ENCODE results near the gene SPATA3.

The SPATA3 gene

DNA sequence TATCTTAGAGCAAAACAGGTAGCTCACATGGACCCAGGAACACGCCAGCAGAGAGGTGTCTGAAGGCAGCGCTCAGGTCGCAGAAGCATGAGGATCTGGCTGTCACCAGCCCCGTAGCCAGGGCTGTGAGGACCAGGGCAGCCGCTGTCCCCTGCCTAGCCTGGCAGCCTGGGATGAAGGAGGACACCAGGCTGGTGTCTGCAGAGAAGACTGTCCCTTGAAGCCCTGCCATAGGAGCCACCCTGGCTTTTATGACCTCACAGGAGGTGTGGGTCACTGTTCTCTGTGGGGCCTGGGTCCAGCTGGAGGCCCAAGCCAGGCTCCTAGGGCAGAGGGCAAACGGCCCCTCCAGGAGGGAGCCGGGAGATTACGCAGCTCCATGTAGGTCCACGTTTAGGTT, at the start of gene SPATA3:
Gene SPATA3 (plus strand): TSS at position 301 of the 400 bp plus-strand sequence. CDS start 113 bp downstream, outside the sequence.
- TF ChIP-seq CREB1 (IDR thresholded peaks at IDR 0.05; ENCODE audit: low read depth) (no peak), TCF12 (IDR thresholded peaks at IDR 0.05; ENCODE audit: low read depth) (no peak), EP300 (IDR thresholded peaks at IDR 0.05; ENCODE audit: borderline replicate concordance) (no peak), FOXM1 (IDR thresholded peaks at IDR 0.05; ENCODE audit: borderline replicate concordance, low read depth) (no peak), TAF1 (IDR thresholded peaks at IDR 0.05; ENCODE audit: low read depth) (no peak), EGR1 (IDR thresholded peaks at IDR 0.05) (no peak)

DNA sequence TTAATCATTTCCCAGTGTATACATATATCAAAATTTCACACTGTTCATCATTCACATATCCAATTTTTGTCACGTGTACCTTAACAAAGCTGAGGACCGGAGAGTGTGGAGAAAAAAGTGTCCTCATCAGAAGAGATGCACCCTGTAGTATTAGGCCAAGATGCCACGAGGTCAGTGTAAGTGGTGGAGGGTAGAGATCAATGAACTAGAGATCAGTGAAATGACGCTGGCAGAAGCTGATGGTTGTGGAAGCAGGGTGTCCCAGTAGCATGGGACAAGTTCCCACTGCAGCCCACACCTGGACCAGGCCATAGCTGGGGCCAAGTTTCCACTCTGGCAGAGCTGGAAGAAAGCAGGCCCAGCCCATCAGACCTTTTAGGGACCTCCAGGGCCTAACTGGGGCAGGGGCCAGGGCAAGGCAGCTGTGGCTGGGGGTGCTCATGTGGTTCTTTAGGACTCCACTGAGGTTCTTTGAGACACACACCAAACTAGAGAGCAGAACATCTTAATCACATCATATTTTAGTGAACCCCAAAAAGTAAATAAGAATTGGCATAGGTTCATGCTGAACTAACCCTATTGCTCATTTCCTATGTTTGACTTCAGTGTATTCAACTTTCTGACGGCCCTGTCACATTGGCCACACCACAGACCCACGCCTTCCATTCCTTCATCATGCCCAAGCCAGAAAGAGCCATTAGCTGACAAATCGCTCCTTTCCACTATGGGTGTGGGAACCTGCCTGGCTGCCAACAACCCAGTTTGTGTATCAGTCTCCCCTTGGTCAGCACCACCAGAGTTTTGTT, 49.3 kb upstream of the SPATA3 start:
- no peak for TF ChIP-seq EP300 (IDR thresholded peaks at IDR 0.05; ENCODE audit: borderline replicate concordance)
- TF ChIP-seq TEAD4 (IDR thresholded peaks at IDR 0.05) = no peak
- no peak for TF ChIP-seq FOXM1 (IDR thresholded peaks at IDR 0.05; ENCODE audit: borderline replicate concordance, low read depth)
- TF ChIP-seq ZBTB7A (IDR thresholded peaks at IDR 0.05; ENCODE audit: low read depth) = no peak
- TF ChIP-seq CREB1 (IDR thresholded peaks at IDR 0.05; ENCODE audit: low read depth) = no peak
- TF ChIP-seq RAD21 (IDR thresholded peaks at IDR 0.05; ENCODE audit: low read depth) = no peak
- no peak for TF ChIP-seq TAF1 (IDR thresholded peaks at IDR 0.05; ENCODE audit: low read depth)
- TF ChIP-seq, protein P1, sequence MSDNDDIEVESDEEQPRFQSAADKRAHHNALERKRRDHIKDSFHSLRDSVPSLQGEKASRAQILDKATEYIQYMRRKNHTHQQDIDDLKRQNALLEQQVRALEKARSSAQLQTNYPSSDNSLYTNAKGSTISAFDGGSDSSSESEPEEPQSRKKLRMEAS (IDR thresholded peaks at IDR 0.05) = no peak
- TF ChIP-seq TCF12 (IDR thresholded peaks at IDR 0.05; ENCODE audit: low read depth) = no peak
- TF ChIP-seq CEBPB (IDR thresholded peaks at IDR 0.05) = no peak
- no peak for TF ChIP-seq YY1 (IDR thresholded peaks at IDR 0.05; ENCODE audit: low read depth)
- TF ChIP-seq EGR1 (IDR thresholded peaks at IDR 0.05) = no peak
- TF ChIP-seq, protein P2, sequence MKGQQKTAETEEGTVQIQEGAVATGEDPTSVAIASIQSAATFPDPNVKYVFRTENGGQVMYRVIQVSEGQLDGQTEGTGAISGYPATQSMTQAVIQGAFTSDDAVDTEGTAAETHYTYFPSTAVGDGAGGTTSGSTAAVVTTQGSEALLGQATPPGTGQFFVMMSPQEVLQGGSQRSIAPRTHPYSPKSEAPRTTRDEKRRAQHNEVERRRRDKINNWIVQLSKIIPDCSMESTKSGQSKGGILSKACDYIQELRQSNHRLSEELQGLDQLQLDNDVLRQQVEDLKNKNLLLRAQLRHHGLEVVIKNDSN (IDR thresholded peaks at IDR 0.05) = no peak
- TF ChIP-seq, protein P3, sequence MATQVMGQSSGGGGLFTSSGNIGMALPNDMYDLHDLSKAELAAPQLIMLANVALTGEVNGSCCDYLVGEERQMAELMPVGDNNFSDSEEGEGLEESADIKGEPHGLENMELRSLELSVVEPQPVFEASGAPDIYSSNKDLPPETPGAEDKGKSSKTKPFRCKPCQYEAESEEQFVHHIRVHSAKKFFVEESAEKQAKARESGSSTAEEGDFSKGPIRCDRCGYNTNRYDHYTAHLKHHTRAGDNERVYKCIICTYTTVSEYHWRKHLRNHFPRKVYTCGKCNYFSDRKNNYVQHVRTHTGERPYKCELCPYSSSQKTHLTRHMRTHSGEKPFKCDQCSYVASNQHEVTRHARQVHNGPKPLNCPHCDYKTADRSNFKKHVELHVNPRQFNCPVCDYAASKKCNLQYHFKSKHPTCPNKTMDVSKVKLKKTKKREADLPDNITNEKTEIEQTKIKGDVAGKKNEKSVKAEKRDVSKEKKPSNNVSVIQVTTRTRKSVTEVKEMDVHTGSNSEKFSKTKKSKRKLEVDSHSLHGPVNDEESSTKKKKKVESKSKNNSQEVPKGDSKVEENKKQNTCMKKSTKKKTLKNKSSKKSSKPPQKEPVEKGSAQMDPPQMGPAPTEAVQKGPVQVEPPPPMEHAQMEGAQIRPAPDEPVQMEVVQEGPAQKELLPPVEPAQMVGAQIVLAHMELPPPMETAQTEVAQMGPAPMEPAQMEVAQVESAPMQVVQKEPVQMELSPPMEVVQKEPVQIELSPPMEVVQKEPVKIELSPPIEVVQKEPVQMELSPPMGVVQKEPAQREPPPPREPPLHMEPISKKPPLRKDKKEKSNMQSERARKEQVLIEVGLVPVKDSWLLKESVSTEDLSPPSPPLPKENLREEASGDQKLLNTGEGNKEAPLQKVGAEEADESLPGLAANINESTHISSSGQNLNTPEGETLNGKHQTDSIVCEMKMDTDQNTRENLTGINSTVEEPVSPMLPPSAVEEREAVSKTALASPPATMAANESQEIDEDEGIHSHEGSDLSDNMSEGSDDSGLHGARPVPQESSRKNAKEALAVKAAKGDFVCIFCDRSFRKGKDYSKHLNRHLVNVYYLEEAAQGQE (IDR thresholded peaks at IDR 0.05; ENCODE audit: low read depth) = no peak
- TF ChIP-seq NFIC (IDR thresholded peaks at IDR 0.05) = no peak

DNA sequence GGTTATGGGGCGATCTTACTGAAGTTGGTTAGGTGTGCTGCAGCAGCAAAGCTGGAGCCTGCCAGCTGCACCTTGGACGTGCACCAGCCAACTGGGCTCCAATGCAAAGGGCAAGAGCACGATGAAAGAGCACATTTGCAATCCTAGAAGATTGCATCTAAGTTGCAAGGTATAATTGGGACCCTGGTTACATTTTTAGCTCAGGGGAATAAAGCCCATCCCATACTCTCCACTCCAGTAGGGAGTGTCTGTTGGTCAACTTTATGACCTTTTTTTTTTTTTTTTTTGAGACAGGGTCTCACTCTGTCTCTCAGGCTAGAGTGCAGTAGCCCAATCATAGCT, 48.7 kb upstream of the SPATA3 start:
- TF ChIP-seq, protein P1 (IDR thresholded peaks at IDR 0.05) = no peak
- no peak for TF ChIP-seq EP300 (IDR thresholded peaks at IDR 0.05; ENCODE audit: borderline replicate concordance)
- TF ChIP-seq EGR1 (IDR thresholded peaks at IDR 0.05) = no peak
- no peak for TF ChIP-seq TCF12 (IDR thresholded peaks at IDR 0.05; ENCODE audit: low read depth)
- no peak for TF ChIP-seq FOXM1 (IDR thresholded peaks at IDR 0.05; ENCODE audit: borderline replicate concordance, low read depth)
- no peak for TF ChIP-seq CREB1 (IDR thresholded peaks at IDR 0.05; ENCODE audit: low read depth)
- TF ChIP-seq TAF1 (IDR thresholded peaks at IDR 0.05; ENCODE audit: low read depth) = no peak
- TF ChIP-seq, protein P3 (IDR thresholded peaks at IDR 0.05; ENCODE audit: low read depth) = no peak

DNA sequence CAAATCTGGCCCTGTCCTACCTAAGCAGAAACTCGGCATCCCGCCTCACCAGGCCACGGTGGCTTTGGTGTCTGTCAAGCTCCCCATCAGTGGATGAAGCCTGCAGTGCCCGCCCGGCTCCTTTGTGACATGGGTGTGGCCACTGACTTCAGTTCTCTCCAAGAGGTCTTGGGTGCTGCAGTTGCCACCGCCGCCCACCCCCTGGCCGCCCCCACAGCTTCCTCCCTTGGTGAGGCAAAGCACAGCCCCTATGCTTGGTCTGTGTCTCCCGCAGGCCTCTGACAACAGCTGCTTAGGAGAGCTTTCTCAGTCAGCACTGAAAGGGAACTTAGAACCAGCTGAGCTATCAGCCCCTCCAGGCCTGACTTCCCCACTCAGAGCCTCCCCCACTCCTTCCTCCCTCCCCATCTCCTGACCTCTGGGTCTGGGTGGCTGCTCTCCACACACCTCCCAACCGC, 48.0 kb upstream of the SPATA3 start:
- no peak for TF ChIP-seq CREB1 (IDR thresholded peaks at IDR 0.05; ENCODE audit: low read depth)
- no peak for TF ChIP-seq EGR1 (IDR thresholded peaks at IDR 0.05)
- no peak for TF ChIP-seq TAF1 (IDR thresholded peaks at IDR 0.05; ENCODE audit: low read depth)
- TF ChIP-seq YY1 (IDR thresholded peaks at IDR 0.05; ENCODE audit: low read depth) = no peak
- TF ChIP-seq CEBPB (IDR thresholded peaks at IDR 0.05) = no peak

DNA sequence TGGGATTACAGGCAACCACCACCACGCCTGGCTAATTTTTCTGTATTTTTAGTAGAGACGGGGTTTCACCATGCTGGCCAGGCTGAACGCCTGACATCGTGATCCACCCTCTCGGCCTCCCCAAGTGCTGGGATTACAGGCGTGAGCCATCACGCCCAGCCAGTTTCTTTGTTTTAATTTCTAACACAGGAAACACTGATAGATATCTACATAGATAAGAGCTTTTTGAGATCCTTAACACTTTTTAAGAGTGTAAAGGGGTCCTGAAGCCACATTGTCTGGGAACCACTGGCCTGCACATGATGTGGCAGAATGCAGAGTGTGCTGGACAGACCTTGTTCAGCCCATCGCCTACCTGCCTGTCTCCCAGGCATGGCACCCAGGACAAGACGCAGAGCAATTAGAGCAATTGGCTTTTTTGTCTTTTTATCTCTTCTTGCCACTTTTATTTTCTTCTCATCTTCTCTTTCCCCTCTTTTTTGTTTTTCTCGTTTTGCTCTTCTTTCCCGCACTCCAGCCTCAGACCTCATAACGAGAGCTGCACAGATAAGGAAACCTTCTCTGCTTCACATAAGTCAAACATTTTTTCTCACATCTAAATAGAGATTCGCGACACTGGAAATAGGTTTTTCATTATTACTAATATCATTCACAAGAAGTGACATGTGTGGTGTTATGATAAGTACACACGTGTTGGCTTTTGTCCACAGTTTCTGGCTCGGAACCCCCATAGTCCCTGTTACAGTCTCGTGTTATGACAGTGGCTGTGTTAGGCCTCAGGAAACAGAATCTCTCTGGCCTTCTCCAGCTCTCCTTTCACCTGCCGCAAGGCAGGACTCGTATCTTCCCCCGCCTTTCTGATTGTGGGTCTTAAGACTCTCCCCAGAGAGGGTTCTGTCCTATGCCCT, 45.7 kb upstream of the SPATA3 start:
- no peak for TF ChIP-seq CREB1 (IDR thresholded peaks at IDR 0.05; ENCODE audit: low read depth)
- no peak for TF ChIP-seq RAD21 (IDR thresholded peaks at IDR 0.05; ENCODE audit: low read depth)
- TF ChIP-seq YY1 (IDR thresholded peaks at IDR 0.05; ENCODE audit: low read depth) = no peak
- TF ChIP-seq ZBTB7A (IDR thresholded peaks at IDR 0.05; ENCODE audit: low read depth) = no peak
- no peak for TF ChIP-seq NFIC (IDR thresholded peaks at IDR 0.05)
- no peak for TF ChIP-seq TCF12 (IDR thresholded peaks at IDR 0.05; ENCODE audit: low read depth)
- TF ChIP-seq, protein P3 (IDR thresholded peaks at IDR 0.05; ENCODE audit: low read depth) = no peak
- TF ChIP-seq, protein P2 (IDR thresholded peaks at IDR 0.05) = no peak
- TF ChIP-seq FOXM1 (IDR thresholded peaks at IDR 0.05; ENCODE audit: borderline replicate concordance, low read depth) = no peak
